Neural progenitor cell (in vitro differentiated cells): Measurements from ENCODE around the gene PITPNM1.

Source experiments
- CTCF ChIP-seq: fragments of 200-600 bp; sonication (generic); IDR thresholded peaks from 2 replicates; pipeline ENCODE4 v1.5.1; 2017; ENCODE audit warnings: antibody characterized with exemption, mild to moderate bottlenecking
- EZH2phosphoT487 ChIP-seq: fragments of 200-600 bp; sonication (generic); IDR thresholded peaks from 2 replicates; pipeline ENCODE4 v1.6.1; 2017; ENCODE audit warnings: antibody characterized with exemption

DNA sequence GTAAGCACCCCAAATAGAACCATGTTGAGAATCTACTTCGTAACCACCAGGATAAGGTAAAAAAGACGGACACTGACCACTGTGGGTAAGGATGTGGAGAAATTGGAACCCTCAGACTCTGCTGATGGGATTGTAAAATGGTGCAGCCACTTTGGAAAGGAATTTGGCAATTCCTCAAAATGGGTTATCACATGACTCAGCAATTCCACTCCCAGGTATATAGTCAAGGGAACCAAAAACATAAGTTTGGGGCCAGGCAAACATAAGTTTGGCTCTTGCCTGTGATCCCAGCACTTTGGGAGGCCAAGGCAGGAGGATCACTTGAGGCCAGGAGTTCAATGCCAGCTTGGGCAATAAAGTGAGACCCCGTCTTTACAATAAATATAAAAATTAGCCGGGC, 23.2 kb upstream of the PITPNM1 start:
- TF ChIP-seq CTCF, result no peak
- TF ChIP-seq EZH2phosphoT487, result no peak
